D721Med (cell line): ENCODE results near the gene SLCO3A1.

Experiments used
- DNase-seq: peaks from one replicate; pipeline ENCODE4 v3.0.0; 2011; ENCODE audit warnings: low spot score; ENCODE audit not compliant: insufficient read length
- FAIRE-seq: peaks from 2 replicates; lab custom pipeline; 2011; peaks lifted over from hg19 to GRCh38; lab: Jason Lieb, UNC
- CTCF ChIP-seq: IDR thresholded peaks from 2 replicates; pipeline ENCODE4 v1.5.1; 2012; ENCODE audit warnings: mild to moderate bottlenecking, control low read depth; ENCODE audit not compliant: insufficient read depth; ENCODE audit errors: missing control alignments

SLCO3A1 gene

GRCh38 chr15:91872356-91873137 lies 19.0 kb downstream of the SLCO3A1 start:
- FAIRE-seq (no peak), DNase-seq (no peak)
- TF ChIP-seq CTCF, result no peak

GRCh38 chr15:91873138-91873536 lies 19.6 kb downstream of the SLCO3A1 start:
- no peak for FAIRE-seq

GRCh38 chr15:91874171-91874570 lies 20.7 kb downstream of the SLCO3A1 start:
- FAIRE-seq (no peak), DNase-seq (no peak)
- TF ChIP-seq CTCF, result no peak

More at GRCh38 chr15:91873138-91873536, 19.6 kb downstream of the SLCO3A1 start:
- no peak for DNase-seq
- no peak for TF ChIP-seq CTCF

GRCh38 chr15:91874992-91875660 lies 21.6 kb downstream of the SLCO3A1 start:
- TF ChIP-seq CTCF, result no peak
- no peak for FAIRE-seq
- DNase-seq, result no peak

GRCh38 chr15:91876187-91876586 lies 22.7 kb downstream of the SLCO3A1 start:
- no peak for DNase-seq
- no peak for FAIRE-seq
- TF ChIP-seq CTCF, result no peak

- no peak for TF ChIP-seq CTCF
- DNase-seq (no peak), FAIRE-seq (no peak)
Observed at GRCh38 chr15:91878319-91878870, 24.9 kb downstream of the SLCO3A1 start.
